ENCODE results near the gene CCDC174. TPM values are rescaled to one million over a fixed set of nuclear protein-coding genes. Genes with fewer than 3 reads are reported as not detected.
"Not testable (repeated sequence)": the region's sequence is repeated elsewhere in the genome, so short reads cannot be mapped to it uniquely, and the experiment has no call there.

Gene CCDC174
- total RNA-seq: 15.0 and 18.8 TPM in 2 replicates

- intact Hi-C loops (cut with micrococcal nuclease): loop anchor here (1.0 to 5.0 kb wide), 8 partner anchors 219 to 756 kb away; partner anchors contain the start of genes CAPN7, CHCHD4, LSM3 and NR2C2
- Mint-ChIP-seq H3K27ac (peak within 1 kb of the TSS; percentile 95), H3K4me3 (ENCODE audit: low read depth) (peak within 1 kb of the TSS; percentile 92), H3K4me1 (ENCODE audit: low read depth) (peaks cover 30% of the 10 kb centered on the region), H3K27me3 (ENCODE audit: low read depth) (no peaks in the 10 kb centered on the region), H3K9me3 (no peaks in the 10 kb centered on the region), H3K36me3 (ENCODE audit: low read depth) (peaks cover 18% of the 10 kb centered on the region)
- DNase-seq (ENCODE audit: low spot score): peak; percentile 94
Observed at GRCh38 chr3:14651440-14652251, at the start of gene CCDC174. Gene CCDC174 (plus strand): TSS chr3:14651762. CDS start chr3:14651837, 75 bp downstream.

DNA sequence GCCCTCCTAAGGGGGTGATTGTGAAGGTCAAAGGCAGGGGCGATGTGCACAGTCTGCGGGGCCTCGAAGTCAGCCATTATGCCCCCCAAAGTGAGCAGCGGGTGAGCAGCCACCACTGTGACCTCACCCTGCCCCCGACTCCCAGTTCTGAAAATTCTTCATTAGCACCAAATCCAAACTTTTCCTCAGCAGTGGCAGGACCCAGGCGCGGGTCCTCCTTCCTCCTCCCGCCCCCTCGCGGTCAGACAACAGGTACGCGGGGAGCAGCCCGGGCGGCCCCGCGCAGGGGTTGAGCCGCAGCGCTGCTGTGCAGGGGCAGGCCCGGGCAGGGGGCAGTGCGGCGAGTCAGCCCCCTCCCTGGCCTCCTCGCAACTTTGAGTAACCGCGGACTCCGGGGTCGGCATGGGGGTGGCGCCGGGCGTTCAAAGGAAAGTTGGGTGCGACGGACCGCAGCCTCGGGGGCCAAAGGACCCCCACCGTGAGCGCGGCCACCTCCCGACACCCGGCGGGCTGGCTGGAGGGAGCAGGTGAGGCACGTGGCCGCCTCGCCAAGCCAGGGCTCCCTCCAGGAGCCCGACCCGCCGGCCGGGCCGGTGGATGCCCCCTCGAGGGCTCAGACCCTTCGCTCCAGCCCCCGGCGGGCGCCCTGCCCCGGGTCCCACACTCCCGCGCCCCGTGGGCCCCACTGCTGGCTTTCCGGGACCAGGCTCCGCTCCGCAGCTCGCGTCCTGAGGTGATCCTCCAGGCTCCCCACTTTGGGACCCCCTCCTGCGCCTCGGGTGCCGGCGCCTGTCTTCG, 49.4 kb upstream of the CCDC174 start:
- DNase-seq (ENCODE audit: low spot score): no peak
- no peaks in the 10 kb centered on the region for H3K36me3 Mint-ChIP-seq (ENCODE audit: low read depth)
- H3K9me3 Mint-ChIP-seq: no peaks in the 10 kb centered on the region
- H3K27ac Mint-ChIP-seq: no peak overlapping the region
- H3K4me3 Mint-ChIP-seq (ENCODE audit: low read depth): no peak overlapping the region
- peaks cover 54% of the 10 kb centered on the region for H3K27me3 Mint-ChIP-seq (ENCODE audit: low read depth)
- intact Hi-C loops (cut with micrococcal nuclease): no loop called here
- H3K4me1 Mint-ChIP-seq (ENCODE audit: low read depth): no peaks in the 10 kb centered on the region

DNA sequence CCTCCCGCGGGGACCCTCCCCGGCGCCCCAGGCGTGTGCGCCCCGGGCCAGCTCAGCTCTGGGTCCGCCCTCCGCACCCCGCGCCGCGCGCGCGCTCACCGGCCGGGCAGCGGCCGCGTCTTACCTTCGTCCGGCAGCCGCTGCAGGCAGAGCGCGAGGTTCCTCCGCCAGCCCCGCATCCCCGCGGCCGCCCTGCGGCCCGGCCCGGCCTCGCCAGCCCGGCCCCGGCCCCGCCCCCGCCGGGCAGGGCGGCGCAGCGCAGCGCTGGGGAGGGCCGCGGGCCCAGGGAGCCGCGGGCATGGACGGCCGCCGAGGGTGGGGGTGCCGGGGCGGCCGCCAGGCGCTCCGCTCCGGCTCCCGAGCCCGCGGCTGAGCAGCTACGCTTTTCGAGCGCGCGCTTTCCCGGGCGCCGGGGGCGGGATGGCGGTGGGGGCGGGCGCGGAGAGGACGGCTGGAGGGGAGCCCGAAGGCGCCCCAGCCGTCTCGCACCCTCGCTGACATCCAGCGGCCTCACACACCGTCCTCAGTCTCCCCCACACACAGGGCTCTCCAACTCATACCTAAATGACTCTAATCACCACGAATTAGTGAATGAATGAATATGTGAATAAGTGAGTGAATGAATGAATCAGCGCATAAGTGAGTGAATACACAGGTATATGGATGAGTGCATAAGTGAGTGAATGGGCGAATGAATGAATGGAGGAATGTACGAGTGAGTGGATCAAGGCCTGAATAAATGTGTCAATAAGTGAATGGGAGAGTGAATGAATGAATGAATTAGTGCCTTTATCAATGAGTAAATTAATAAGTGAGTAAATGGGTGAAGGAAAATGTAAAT, 48.5 kb upstream of the CCDC174 start:
- no peak for DNase-seq (ENCODE audit: low spot score)
- Mint-ChIP-seq H3K4me1 (ENCODE audit: low read depth) (no peaks in the 10 kb centered on the region), H3K36me3 (ENCODE audit: low read depth) (no peaks in the 10 kb centered on the region), H3K4me3 (ENCODE audit: low read depth) (no peak overlapping the region), H3K27me3 (ENCODE audit: low read depth) (peaks cover 54% of the 10 kb centered on the region), H3K9me3 (no peaks in the 10 kb centered on the region), H3K27ac (no peak overlapping the region)
- intact Hi-C loops (cut with micrococcal nuclease): no loop called here

DNA sequence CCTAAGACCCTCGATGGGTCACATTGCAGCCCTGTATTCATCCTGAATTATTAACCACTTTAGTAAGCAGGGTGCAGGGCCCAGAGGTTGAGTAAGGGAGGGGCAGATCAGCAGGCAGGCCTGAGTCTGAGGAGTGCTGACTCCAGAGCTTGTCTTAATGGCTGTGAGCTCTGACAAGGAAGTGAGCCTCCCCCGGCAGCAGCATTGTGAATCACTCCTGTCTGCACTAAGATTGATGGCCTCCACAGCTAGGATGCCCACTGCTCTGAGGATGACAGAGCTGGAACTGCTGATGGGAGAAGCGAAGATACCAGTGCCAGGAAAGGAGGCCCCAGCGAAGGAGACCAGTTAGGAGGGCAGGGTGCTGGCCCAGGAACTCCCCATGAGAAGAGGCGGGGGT, 46.5 kb upstream of the CCDC174 start:
- Mint-ChIP-seq H3K4me1 (ENCODE audit: low read depth) (no peaks in the 10 kb centered on the region), H3K36me3 (ENCODE audit: low read depth) (no peaks in the 10 kb centered on the region), H3K4me3 (ENCODE audit: low read depth) (no peak overlapping the region), H3K27me3 (ENCODE audit: low read depth) (peaks cover 52% of the 10 kb centered on the region), H3K9me3 (no peaks in the 10 kb centered on the region), H3K27ac (no peak overlapping the region)
- no peak for DNase-seq (ENCODE audit: low spot score)
- intact Hi-C loops (cut with micrococcal nuclease): no loop called here

DNA sequence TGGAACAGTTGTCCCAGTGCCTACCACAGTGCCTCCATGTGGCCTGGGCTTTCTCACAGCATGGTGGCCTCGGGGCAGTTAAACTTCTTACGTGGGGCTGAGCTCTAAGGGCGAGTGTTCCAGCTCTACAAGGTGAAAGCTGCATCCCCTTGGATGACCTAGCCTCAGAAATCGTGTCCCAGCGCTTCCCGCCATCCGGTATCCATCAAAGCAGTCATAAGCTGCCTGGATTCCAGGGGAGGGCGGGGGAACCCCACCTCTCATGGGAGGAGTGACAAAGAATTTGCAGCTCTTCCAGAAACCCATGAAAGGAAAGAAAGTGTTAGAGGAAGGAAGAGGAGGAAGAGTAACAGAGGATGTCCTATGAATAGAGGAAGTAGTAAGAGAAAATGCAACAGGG, 45.8 kb upstream of the CCDC174 start:
- intact Hi-C loops (cut with micrococcal nuclease): no loop called here
- Mint-ChIP-seq H3K27ac (no peak overlapping the region), H3K4me3 (ENCODE audit: low read depth) (no peak overlapping the region), H3K27me3 (ENCODE audit: low read depth) (peaks cover 51% of the 10 kb centered on the region), H3K4me1 (ENCODE audit: low read depth) (no peaks in the 10 kb centered on the region), H3K36me3 (ENCODE audit: low read depth) (no peaks in the 10 kb centered on the region), H3K9me3 (no peaks in the 10 kb centered on the region)
- no peak for DNase-seq (ENCODE audit: low spot score)

GRCh38 chr3:14606669-14607339, 44.8 kb upstream of the CCDC174 start:
- no peak for DNase-seq (ENCODE audit: low spot score)
- Mint-ChIP-seq H3K4me1 (ENCODE audit: low read depth) (no peaks in the 10 kb centered on the region), H3K4me3 (ENCODE audit: low read depth) (no peak overlapping the region), H3K27ac (no peak overlapping the region), H3K27me3 (ENCODE audit: low read depth) (peaks cover 41% of the 10 kb centered on the region), H3K9me3 (no peaks in the 10 kb centered on the region), H3K36me3 (ENCODE audit: low read depth) (no peaks in the 10 kb centered on the region)
- intact Hi-C loops (cut with micrococcal nuclease): no loop called here

DNA sequence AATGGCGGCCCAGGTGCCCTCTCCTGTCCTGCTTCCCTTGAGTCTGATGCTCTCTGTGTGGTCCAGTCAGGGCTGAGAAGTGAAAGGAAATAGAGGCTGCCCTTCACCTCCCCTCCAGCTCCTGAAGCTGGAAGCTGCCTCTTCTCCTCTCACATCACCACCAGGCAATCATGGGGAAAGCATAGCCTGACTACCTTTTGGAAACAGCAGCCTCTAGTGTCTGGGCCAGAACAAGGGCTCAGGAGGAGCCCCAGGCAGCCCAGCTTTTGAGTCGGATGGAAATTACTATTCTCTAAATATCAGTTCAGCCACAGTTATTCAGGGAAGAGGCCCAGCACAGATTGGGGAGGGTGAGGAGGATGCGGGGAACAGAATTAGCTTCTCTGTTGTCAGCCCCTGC, 43.3 kb upstream of the CCDC174 start:
- peaks cover 41% of the 10 kb centered on the region for H3K27me3 Mint-ChIP-seq (ENCODE audit: low read depth)
- H3K4me1 Mint-ChIP-seq (ENCODE audit: low read depth): no peaks in the 10 kb centered on the region
- H3K9me3 Mint-ChIP-seq: no peaks in the 10 kb centered on the region
- no peak for DNase-seq (ENCODE audit: low spot score)
- no peaks in the 10 kb centered on the region for H3K36me3 Mint-ChIP-seq (ENCODE audit: low read depth)
- H3K27ac Mint-ChIP-seq: no peak overlapping the region
- H3K4me3 Mint-ChIP-seq (ENCODE audit: low read depth): no peak overlapping the region
- intact Hi-C loops (cut with micrococcal nuclease): no loop called here

GRCh38 chr3:14609058-14609457, 42.5 kb upstream of the CCDC174 start:
- H3K4me3 Mint-ChIP-seq (ENCODE audit: low read depth); H3K9me3 Mint-ChIP-seq; H3K36me3 Mint-ChIP-seq (ENCODE audit: low read depth); H3K4me1 Mint-ChIP-seq (ENCODE audit: low read depth); intact Hi-C loops (cut with micrococcal nuclease); H3K27ac Mint-ChIP-seq; DNase-seq (ENCODE audit: low spot score): not testable (repeated sequence)
- peaks cover 39% of the 10 kb centered on the region for H3K27me3 Mint-ChIP-seq (ENCODE audit: low read depth)

GRCh38 chr3:14609506-14609905, 42.1 kb upstream of the CCDC174 start:
- no peaks in the 10 kb centered on the region for H3K36me3 Mint-ChIP-seq (ENCODE audit: low read depth)
- DNase-seq (ENCODE audit: low spot score): no peak
- H3K27ac Mint-ChIP-seq: no peak overlapping the region
- H3K4me1 Mint-ChIP-seq (ENCODE audit: low read depth): no peaks in the 10 kb centered on the region
- H3K4me3 Mint-ChIP-seq (ENCODE audit: low read depth): no peak overlapping the region
- intact Hi-C loops (cut with micrococcal nuclease): no loop called here
- H3K27me3 Mint-ChIP-seq (ENCODE audit: low read depth): peaks cover 43% of the 10 kb centered on the region
- no peaks in the 10 kb centered on the region for H3K9me3 Mint-ChIP-seq

- Mint-ChIP-seq H3K36me3 (ENCODE audit: low read depth) (no peaks in the 10 kb centered on the region), H3K9me3 (no peaks in the 10 kb centered on the region), H3K4me1 (ENCODE audit: low read depth) (no peaks in the 10 kb centered on the region), H3K4me3 (ENCODE audit: low read depth) (no peak overlapping the region), H3K27ac (no peak overlapping the region), H3K27me3 (ENCODE audit: low read depth) (peaks cover 41% of the 10 kb centered on the region)
- DNase-seq (ENCODE audit: low spot score): no peak
- intact Hi-C loops (cut with micrococcal nuclease): no loop called here
Observed at GRCh38 chr3:14609941-14610340, 41.6 kb upstream of the CCDC174 start.

DNA sequence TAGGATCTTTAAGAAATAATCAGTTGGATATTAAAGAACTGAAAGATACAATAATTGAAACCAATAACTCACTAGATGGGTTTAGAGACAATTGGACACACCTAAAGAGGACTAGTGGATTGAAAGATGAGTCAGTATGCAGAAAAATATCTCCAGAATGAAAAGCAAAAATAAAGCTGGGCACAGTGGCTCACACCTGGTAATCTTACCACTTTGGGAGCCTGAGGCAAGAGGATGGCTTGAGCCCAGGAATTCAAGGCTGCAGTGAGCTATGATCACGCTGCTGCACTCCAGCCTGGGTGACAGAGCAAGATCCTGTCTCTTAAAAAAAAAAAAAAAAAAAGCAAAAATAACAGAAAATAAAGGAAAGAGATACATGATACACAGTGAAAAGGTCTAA, 37.4 kb upstream of the CCDC174 start:
- Mint-ChIP-seq H3K36me3 (ENCODE audit: low read depth) (no peaks in the 10 kb centered on the region), H3K27ac (no peak overlapping the region), H3K4me3 (ENCODE audit: low read depth) (no peak overlapping the region), H3K9me3 (no peaks in the 10 kb centered on the region), H3K4me1 (ENCODE audit: low read depth) (peaks cover 3% of the 10 kb centered on the region), H3K27me3 (ENCODE audit: low read depth) (peaks cover 31% of the 10 kb centered on the region)
- intact Hi-C loops (cut with micrococcal nuclease): no loop called here
- DNase-seq (ENCODE audit: low spot score): no peak

DNA sequence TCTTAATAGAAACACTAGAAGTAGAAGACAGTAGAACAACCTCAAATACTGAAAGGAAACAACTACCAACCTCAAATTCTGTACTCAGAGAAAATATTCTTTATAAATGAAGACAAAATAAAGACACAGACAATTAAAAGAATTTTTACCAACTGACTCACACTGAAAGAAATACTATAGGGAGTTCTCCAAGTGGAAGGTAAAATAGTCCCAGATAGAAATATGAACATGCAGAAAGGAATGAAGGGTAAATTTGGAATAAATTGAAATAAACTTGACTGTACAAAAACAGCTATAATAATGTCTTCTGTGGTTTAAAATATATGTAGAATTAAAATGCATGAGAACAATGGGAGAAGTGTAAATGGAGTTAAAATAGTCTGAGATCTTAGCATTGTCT, 36.7 kb upstream of the CCDC174 start:
- H3K4me1 Mint-ChIP-seq (ENCODE audit: low read depth): peaks cover 3% of the 10 kb centered on the region
- H3K36me3 Mint-ChIP-seq (ENCODE audit: low read depth): no peaks in the 10 kb centered on the region
- H3K27ac Mint-ChIP-seq: no peak overlapping the region
- DNase-seq (ENCODE audit: low spot score): no peak
- no peak overlapping the region for H3K4me3 Mint-ChIP-seq (ENCODE audit: low read depth)
- no peaks in the 10 kb centered on the region for H3K9me3 Mint-ChIP-seq
- intact Hi-C loops (cut with micrococcal nuclease): no loop called here
- peaks cover 31% of the 10 kb centered on the region for H3K27me3 Mint-ChIP-seq (ENCODE audit: low read depth)

Measured in activated T-helper 2 cell treated with anti-CD3 and anti-CD28 coated beads, Interferon-gamma antibody, Interleukin-2, Interleukin-4, amounts not matched to agents 10 μg/mL and 5 μg/mL and 100 μg/mL, durations not matched to agents 14 hours and 24 hours and 36 hours (primary cell).